Medulla oblongata (tissue), 1 donor: ENCODE data around the gene BCR.

Experiments used
- DNase-seq: peaks from one replicate; pipeline ENCODE4 v3.0.0-alpha.2; 2015; ENCODE audit errors: extremely low spot score

BCR gene

GRCh38 chr22:23216461-23217170 is 36.3 kb downstream of the BCR start:
- peak; percentile 35 for DNase-seq

- no peak for DNase-seq
These were observed 37.1 kb downstream of the BCR start for GRCh38 chr22:23217171-23218052.

GRCh38 chr22:23218053-23218866 is 38.0 kb downstream of the BCR start:
- DNase-seq, result no peak

DNA sequence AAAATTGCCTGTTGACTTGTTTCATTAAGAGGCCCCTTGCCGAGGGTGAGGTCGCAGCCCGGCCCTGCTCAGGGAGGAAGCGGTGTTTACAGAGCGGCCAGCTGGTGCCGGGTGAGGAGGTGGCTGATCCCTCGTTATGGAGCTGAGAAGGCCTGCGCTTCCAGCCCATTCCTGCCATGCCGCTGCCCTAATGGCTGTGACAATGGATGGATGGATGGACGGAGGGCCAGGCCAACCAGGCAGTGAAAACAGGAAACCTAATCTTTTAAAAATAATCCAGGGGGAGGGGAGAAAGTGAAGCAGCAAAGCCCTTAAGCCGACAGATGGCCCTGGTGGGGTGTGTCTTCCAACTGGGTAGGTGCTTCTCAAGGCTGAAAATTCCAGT is 38.5 kb downstream of the BCR start:
- no peak for DNase-seq

DNA sequence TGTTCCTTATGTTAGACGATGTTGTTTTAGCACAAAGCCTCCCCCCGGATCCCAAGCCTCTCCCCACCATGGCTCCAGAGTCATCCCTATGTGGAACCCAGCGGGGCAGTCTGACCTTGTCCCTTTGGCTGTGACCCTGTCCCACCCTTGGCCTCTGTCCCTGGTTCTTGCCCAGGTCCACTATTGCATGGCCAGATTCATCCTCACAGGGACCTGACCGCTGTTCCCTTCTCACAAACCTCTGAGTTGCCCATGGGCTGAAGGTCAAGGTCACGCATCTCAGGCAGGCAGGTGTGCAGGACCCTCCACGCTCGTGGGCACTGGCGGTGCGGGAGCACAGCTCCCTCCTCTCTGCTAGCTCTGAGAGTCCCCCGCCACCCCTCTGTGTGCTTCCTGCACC is 39.0 kb downstream of the BCR start:
- no peak for DNase-seq

- no peak for DNase-seq
These were observed 39.6 kb downstream of the BCR start for GRCh38 chr22:23219822-23220484.

GRCh38 chr22:23220485-23221350 is 40.4 kb downstream of the BCR start:
- no peak for DNase-seq

DNA sequence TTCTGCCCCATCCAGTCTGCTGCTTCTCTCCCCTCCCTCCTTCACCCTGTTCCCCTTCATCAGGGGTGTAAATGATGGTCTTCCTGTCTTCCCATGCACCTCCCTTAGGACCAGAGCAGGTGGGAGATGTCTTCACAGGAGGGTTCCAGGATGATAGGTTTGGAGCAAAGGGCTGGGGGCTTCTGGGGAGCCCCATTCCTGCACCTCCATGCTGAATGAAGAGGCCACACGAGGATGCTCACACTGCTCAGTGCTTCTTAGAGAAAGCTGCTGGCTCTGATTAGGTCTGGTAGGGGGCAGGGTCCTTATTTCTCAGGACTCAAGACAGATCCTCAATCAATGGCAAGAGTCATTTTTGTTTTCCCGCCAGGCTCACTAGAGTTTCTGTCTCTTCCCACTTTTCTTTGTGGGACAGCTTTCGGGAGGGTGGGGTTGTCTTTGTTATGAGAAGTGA is 41.1 kb downstream of the BCR start:
- no peak for DNase-seq

DNA sequence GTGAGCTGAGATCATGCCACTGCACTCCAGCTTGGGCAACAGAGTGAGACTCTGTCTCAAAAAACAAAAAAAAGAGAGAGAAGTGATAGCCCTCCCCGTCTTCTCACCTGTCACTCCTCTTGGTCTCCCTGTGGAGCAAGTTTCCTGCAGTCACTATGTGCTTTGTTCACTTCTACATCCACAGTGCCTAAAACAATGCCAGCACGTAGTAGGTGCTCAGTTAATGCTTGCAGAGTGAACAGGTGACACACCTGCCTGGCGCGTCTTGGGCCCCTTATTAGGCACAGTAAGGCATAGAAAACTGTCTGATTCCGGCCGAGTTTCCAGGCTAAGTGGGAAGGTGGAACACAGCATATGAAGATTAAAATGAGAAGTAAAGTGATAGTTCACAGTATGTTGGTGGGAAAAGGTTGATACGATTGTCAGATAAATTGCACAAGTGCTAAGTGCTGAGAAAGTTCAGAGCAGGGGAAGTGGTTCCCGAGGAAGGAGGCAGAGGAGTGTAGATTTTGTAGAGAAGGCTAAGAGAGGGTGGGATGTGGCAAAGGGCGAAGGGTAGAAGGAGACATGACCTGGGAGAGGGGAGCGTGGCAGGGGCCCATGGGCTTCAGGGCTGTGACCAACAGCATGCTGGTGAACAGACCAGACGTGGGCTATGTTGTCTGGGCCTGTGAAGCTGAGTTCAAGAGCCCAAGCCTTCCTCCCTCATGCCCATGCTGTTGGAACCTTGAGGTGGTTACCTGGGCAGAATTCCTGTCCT is 41.9 kb downstream of the BCR start:
- DNase-seq, result no peak

GRCh38 chr22:23222793-23223568 is 42.7 kb downstream of the BCR start:
- no peak for DNase-seq

GRCh38 chr22:23223569-23224317 is 43.4 kb downstream of the BCR start:
- DNase-seq, result no peak

DNA sequence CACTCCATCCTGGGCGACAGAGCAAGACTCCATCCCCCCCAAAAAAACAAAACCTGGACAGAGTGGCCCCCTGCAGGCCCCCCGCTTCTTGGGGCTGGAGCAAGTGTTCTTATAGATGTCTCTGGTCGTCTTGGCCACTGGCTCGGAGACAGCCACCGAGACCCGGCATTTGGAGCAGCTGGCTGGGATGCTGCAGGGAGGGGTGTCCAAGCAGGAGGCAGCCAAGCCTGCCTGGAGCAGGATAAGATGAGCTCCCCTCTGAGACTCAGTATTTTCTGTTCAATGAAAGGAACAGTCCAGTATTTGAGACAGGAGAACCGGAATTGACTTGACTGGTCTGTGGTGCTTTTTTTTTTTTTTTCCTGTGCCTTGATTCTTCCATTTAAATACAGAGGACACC is 44.5 kb downstream of the BCR start:
- no peak for DNase-seq

- no peak for DNase-seq
These were observed 45.0 kb downstream of the BCR start for GRCh38 chr22:23225337-23225723.

- DNase-seq, result no peak
These were observed 45.6 kb downstream of the BCR start for GRCh38 chr22:23225724-23226496.

- no peak for DNase-seq
These were observed 46.2 kb downstream of the BCR start for GRCh38 chr22:23226497-23226850.

GRCh38 chr22:23227380-23227779 is 47.1 kb downstream of the BCR start:
- DNase-seq, result no peak

DNA sequence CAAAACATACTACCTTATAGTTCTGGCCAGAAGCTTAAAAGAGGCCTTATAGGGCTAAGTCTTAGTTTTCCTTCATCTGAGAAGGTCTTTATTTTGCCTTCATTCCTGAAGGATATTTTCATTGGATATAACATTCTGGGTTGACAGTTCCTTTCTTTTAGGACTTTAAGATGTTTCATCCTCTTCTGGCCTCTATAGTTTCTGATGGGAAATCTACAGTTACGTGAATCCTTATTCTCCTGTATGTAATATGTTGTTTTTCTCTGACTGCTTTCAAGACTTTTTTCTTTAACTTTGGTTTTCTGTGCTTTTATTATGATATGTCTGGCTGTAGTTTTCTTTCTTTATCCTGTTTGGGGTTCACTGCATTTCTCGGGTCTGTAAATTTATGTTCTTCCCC is 48.2 kb downstream of the BCR start:
- no peak for DNase-seq

DNA sequence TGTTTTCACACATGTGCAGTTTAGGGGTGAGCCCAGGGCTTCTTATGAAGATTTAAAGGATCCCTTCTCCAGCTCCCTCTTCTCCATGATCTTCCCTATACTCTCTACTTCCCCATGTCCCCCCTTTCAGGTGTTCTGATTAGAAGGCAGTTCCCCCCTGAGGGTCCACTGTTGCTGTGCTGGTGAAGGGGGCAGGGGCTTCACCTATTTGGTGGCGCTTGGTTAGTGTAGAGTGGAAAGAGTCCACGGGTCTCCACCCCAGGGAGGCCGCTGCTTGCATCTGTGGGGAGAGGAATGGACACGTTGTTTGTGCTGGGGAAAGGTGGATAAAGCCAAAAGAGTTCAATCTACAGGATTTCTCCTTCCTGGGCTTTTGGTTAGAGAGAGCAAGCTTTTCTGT is 49.3 kb downstream of the BCR start:
- no peak for DNase-seq
